Inflammatory macrophage (primary cell): ENCODE results near the gene IGF2BP2.
A peak's percentile ranks its signal among the peaks of the same experiment; 100 is the strongest.
"Not testable (repeated sequence)": the region's sequence is repeated elsewhere in the genome, so short reads cannot be mapped to it uniquely, and the experiment has no call there.

Experiments used
- DNase-seq, 2 donors: peaks; one replicate each; pipeline ENCODE4 v3.0.0-alpha.2; 2020 to 2022

IGF2BP2 gene

GRCh38 chr3:185837414-185837813, 12.6 kb upstream of the IGF2BP2 start:
- DNase-seq, result no peak

GRCh38 chr3:185831990-185832389, 7.1 kb upstream of the IGF2BP2 start:
- DNase-seq, result no peak

- DNase-seq, result no peak
These were observed 6.4 kb upstream of the IGF2BP2 start for GRCh38 chr3:185831195-185831594.

GRCh38 chr3:185830018-185830797, 5.4 kb upstream of the IGF2BP2 start:
- DNase-seq, result no peak

GRCh38 chr3:185828755-185829154, 3.9 kb upstream of the IGF2BP2 start:
- no peak for DNase-seq

GRCh38 chr3:185827595-185828344, 2.9 kb upstream of the IGF2BP2 start:
- no peak for DNase-seq

GRCh38 chr3:185825639-185826481, 1.0 kb upstream of the IGF2BP2 start:
- peak in 1 of 2 donors; percentile 34 for DNase-seq

GRCh38 chr3:185824051-185825005, 514 bp downstream of the IGF2BP2 start:
- peak in 1 of 2 donors; percentile 24 for DNase-seq

- peak in 1 of 2 donors; percentile 30 for DNase-seq
These were observed 1.5 kb downstream of the IGF2BP2 start for GRCh38 chr3:185823078-185824044.

- peak in 1 of 2 donors; percentile 34 for DNase-seq
These were observed 2.4 kb downstream of the IGF2BP2 start for GRCh38 chr3:185822221-185823000.

GRCh38 chr3:185820973-185821758, 3.7 kb downstream of the IGF2BP2 start:
- no peak for DNase-seq

GRCh38 chr3:185818267-185818875, 6.5 kb downstream of the IGF2BP2 start:
- no peak for DNase-seq

- peak in 1 of 2 donors; percentile 42 for DNase-seq
These were observed 9.2 kb downstream of the IGF2BP2 start for GRCh38 chr3:185815391-185816282.

GRCh38 chr3:185813691-185814215, 11.1 kb downstream of the IGF2BP2 start:
- no peak for DNase-seq

GRCh38 chr3:185813205-185813604, 11.6 kb downstream of the IGF2BP2 start:
- peak in 1 of 2 donors; percentile 31 for DNase-seq

- peak; percentile 38 to 55 for DNase-seq
These were observed 17.3 kb downstream of the IGF2BP2 start for GRCh38 chr3:185807445-185808068.

- not testable (repeated sequence) for DNase-seq
These were observed 26.1 kb downstream of the IGF2BP2 start for GRCh38 chr3:185798831-185799110.
